SK-N-SH treated with all-trans-retinoic acid at 6 μM for 48 hours (cell line): ENCODE results near the gene PTPRT.

Experiments
- ATAC-seq: fragments of 200-7000 bp; cut with Tn5 transposase; 3 replicates; pipeline ENCODE4 v1.9.1; 2020; ENCODE audit warnings: mild to moderate bottlenecking, moderate library complexity
- ARNTL ChIP-seq: fragments of 450-650 bp; formaldehyde crosslinking; IDR thresholded peaks from 2 replicates; pipeline ENCODE4 v1.5.0; 2020; ENCODE audit warnings: low read depth, mild to moderate bottlenecking, moderate library complexity, borderline replicate concordance
- BACH2 ChIP-seq: fragments of 250-450 bp; sonication (Bioruptor Pico); IDR thresholded peaks from 2 replicates; pipeline ENCODE4 v1.9.0; 2021; ENCODE audit warnings: mild to moderate bottlenecking, borderline replicate concordance
- CSDC2 ChIP-seq: fragments of 250-450 bp; sonication (Bioruptor Pico); IDR thresholded peaks from 2 replicates; pipeline ENCODE4 v1.5.0; 2020; ENCODE audit warnings: mild to moderate bottlenecking, moderate library complexity
- ESRRG ChIP-seq: fragments of 250-450 bp; sonication (Bioruptor Pico); IDR thresholded peaks from 2 replicates; pipeline ENCODE4 v1.6.1; 2021; ENCODE audit warnings: mild to moderate bottlenecking
- GLIS3 ChIP-seq: fragments of 250-450 bp; sonication (Bioruptor Pico); IDR thresholded peaks from 2 replicates; pipeline ENCODE4 v1.5.0; 2020; ENCODE audit warnings: mild to moderate bottlenecking, moderate library complexity
- OSR1 ChIP-seq: fragments of 250-450 bp; sonication (Bioruptor Pico); IDR thresholded peaks from 2 replicates; pipeline ENCODE4 v1.8.0; 2022; ENCODE audit warnings: moderate library complexity, mild to moderate bottlenecking, inconsistent platforms
- PPARA ChIP-seq: fragments of 250-450 bp; sonication (Bioruptor Pico); IDR thresholded peaks from 2 replicates; pipeline ENCODE4 v1.5.0; 2020; ENCODE audit warnings: mild to moderate bottlenecking, borderline replicate concordance
- RARB ChIP-seq: fragments of 250-450 bp; sonication (Bioruptor Pico); IDR thresholded peaks from 2 replicates; pipeline ENCODE4 v1.8.0; 2021; ENCODE audit warnings: mild to moderate bottlenecking, moderate library complexity
- SNAI2 ChIP-seq: fragments of 250-450 bp; sonication (Bioruptor Pico); IDR thresholded peaks from 2 replicates; pipeline ENCODE4 v1.5.0; 2020; ENCODE audit warnings: mild to moderate bottlenecking, moderate library complexity
- TCF4 ChIP-seq: fragments of 250-450 bp; sonication (Bioruptor Pico); IDR thresholded peaks from 2 replicates; pipeline ENCODE4 v1.8.0; 2021; ENCODE audit warnings: mild to moderate bottlenecking, moderate library complexity, borderline replicate concordance
- TOX ChIP-seq: fragments of 250-450 bp; sonication (Bioruptor Pico); IDR thresholded peaks from 2 replicates; pipeline ENCODE4 v1.8.0; 2021; ENCODE audit warnings: mild to moderate bottlenecking, moderate library complexity, borderline replicate concordance
- ZC3H10 ChIP-seq: fragments of 250-450 bp; sonication (Bioruptor Pico); IDR thresholded peaks from 2 replicates; pipeline ENCODE4 v1.5.1; 2021; ENCODE audit warnings: mild to moderate bottlenecking, moderate library complexity
- ZFP3 ChIP-seq: fragments of 250-450 bp; sonication (Bioruptor Pico); IDR thresholded peaks from 2 replicates; pipeline ENCODE4 v1.5.0; 2020; ENCODE audit warnings: mild to moderate bottlenecking, moderate library complexity
- ZFP30 ChIP-seq: fragments of 450-650 bp; formaldehyde crosslinking; IDR thresholded peaks from 2 replicates; pipeline ENCODE4 v1.5.0; 2022; ENCODE audit warnings: mild to moderate bottlenecking, moderate library complexity
- ZNF565 ChIP-seq: fragments of 450-650 bp; formaldehyde crosslinking; conservative IDR thresholded peaks from 2 replicates; pipeline ENCODE4 v1.5.0; 2020; ENCODE audit warnings: low read depth, mild to moderate bottlenecking, moderate library complexity
- ZNF70 ChIP-seq: fragments of 450-650 bp; formaldehyde crosslinking; IDR thresholded peaks from 2 replicates; pipeline ENCODE4 v1.5.0; 2020; ENCODE audit warnings: mild to moderate bottlenecking, moderate library complexity
- ZNF8 ChIP-seq: fragments of 450-650 bp; formaldehyde crosslinking; IDR thresholded peaks from 2 replicates; pipeline ENCODE4 v1.5.0; 2020; ENCODE audit warnings: mild to moderate bottlenecking, moderate library complexity
- TF ChIP-seq, protein P1 (sequence below): fragments of 250-450 bp; sonication (Bioruptor Pico); IDR thresholded peaks from 2 replicates; pipeline ENCODE4 v1.5.1; 2021; ENCODE audit warnings: mild to moderate bottlenecking, moderate library complexity
- TF ChIP-seq, protein P2 (sequence below): fragments of 250-450 bp; sonication (Bioruptor Pico); IDR thresholded peaks from 2 replicates; pipeline ENCODE4 v1.5.1; 2020; ENCODE audit warnings: low read depth, mild to moderate bottlenecking, moderate library complexity
- TF ChIP-seq, protein P3 (sequence below): fragments of 250-450 bp; sonication (Bioruptor Pico); IDR thresholded peaks from 2 replicates; pipeline ENCODE4 v1.8.0; 2020; ENCODE audit warnings: mild to moderate bottlenecking, moderate library complexity, borderline replicate concordance
- TF ChIP-seq, protein P4 (sequence below): fragments of 250-450 bp; sonication (Bioruptor Pico); IDR thresholded peaks from 2 replicates; pipeline ENCODE4 v1.8.0; 2021; ENCODE audit warnings: low read depth, mild to moderate bottlenecking, moderate library complexity, borderline replicate concordance
- TF ChIP-seq, protein P5 (sequence below): fragments of 250-450 bp; sonication (Bioruptor Pico); IDR thresholded peaks from 2 replicates; pipeline ENCODE4 v1.5.0; 2020; ENCODE audit warnings: mild to moderate bottlenecking, moderate library complexity

The PTPRT gene

DNA sequence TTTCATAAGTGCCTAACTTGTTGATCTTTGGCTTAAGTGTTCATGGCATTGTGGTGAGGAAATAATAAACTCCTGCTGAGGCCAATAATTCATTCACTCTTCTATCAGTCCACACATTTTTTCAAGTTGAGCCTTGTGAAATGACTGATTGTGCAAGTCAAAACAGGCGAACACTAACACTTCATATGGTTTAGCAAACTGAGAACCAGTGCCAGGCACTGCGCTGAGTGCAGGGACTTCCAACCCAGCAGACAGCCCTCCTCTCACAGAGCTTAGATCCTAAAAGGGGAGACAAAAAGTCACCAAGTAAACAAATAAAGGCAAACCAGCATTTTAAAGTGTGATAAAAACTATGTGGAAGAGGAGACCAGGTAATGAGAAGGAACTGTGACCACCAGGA lies 435.0 kb downstream of the PTPRT start:
- no peak for TF ChIP-seq GLIS3
- no peak for TF ChIP-seq ARNTL
- TF ChIP-seq ZC3H10: no peak
- TF ChIP-seq, protein P1, sequence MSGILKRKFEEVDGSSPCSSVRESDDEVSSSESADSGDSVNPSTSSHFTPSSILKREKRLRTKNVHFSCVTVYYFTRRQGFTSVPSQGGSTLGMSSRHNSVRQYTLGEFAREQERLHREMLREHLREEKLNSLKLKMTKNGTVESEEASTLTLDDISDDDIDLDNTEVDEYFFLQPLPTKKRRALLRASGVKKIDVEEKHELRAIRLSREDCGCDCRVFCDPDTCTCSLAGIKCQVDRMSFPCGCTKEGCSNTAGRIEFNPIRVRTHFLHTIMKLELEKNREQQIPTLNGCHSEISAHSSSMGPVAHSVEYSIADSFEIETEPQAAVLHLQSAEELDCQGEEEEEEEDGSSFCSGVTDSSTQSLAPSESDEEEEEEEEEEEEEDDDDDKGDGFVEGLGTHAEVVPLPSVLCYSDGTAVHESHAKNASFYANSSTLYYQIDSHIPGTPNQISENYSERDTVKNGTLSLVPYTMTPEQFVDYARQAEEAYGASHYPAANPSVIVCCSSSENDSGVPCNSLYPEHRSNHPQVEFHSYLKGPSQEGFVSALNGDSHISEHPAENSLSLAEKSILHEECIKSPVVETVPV: no peak
- TF ChIP-seq ZNF565: no peak
- TF ChIP-seq, protein P2, sequence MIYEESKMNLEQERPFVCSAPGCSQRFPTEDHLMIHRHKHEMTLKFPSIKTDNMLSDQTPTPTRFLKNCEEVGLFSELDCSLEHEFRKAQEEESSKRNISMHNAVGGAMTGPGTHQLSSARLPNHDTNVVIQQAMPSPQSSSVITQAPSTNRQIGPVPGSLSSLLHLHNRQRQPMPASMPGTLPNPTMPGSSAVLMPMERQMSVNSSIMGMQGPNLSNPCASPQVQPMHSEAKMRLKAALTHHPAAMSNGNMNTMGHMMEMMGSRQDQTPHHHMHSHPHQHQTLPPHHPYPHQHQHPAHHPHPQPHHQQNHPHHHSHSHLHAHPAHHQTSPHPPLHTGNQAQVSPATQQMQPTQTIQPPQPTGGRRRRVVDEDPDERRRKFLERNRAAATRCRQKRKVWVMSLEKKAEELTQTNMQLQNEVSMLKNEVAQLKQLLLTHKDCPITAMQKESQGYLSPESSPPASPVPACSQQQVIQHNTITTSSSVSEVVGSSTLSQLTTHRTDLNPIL (CRISPR knock-in tag): no peak
- no peak for TF ChIP-seq ZNF8 (CRISPR knock-in tag)
- TF ChIP-seq ZFP30 (CRISPR knock-in tag): no peak
- TF ChIP-seq, protein P3, sequence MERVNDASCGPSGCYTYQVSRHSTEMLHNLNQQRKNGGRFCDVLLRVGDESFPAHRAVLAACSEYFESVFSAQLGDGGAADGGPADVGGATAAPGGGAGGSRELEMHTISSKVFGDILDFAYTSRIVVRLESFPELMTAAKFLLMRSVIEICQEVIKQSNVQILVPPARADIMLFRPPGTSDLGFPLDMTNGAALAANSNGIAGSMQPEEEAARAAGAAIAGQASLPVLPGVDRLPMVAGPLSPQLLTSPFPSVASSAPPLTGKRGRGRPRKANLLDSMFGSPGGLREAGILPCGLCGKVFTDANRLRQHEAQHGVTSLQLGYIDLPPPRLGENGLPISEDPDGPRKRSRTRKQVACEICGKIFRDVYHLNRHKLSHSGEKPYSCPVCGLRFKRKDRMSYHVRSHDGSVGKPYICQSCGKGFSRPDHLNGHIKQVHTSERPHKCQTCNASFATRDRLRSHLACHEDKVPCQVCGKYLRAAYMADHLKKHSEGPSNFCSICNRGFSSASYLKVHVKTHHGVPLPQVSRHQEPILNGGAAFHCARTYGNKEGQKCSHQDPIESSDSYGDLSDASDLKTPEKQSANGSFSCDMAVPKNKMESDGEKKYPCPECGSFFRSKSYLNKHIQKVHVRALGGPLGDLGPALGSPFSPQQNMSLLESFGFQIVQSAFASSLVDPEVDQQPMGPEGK (CRISPR knock-in tag): no peak
- TF ChIP-seq OSR1: no peak
- no peak for TF ChIP-seq CSDC2 (CRISPR knock-in tag)
- TF ChIP-seq, protein P4, sequence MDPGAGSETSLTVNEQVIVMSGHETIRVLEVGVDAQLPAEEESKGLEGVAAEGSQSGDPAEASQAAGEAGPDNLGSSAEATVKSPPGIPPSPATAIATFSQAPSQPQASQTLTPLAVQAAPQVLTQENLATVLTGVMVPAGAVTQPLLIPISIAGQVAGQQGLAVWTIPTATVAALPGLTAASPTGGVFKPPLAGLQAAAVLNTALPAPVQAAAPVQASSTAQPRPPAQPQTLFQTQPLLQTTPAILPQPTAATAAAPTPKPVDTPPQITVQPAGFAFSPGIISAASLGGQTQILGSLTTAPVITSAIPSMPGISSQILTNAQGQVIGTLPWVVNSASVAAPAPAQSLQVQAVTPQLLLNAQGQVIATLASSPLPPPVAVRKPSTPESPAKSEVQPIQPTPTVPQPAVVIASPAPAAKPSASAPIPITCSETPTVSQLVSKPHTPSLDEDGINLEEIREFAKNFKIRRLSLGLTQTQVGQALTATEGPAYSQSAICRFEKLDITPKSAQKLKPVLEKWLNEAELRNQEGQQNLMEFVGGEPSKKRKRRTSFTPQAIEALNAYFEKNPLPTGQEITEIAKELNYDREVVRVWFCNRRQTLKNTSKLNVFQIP (CRISPR knock-in tag): no peak
- TF ChIP-seq ZFP3 (CRISPR knock-in tag): no peak
- no peak for TF ChIP-seq RARB (CRISPR knock-in tag)
- no peak for TF ChIP-seq TCF4
- no peak for TF ChIP-seq ESRRG (CRISPR knock-in tag)
- TF ChIP-seq ZNF70 (CRISPR knock-in tag): no peak
- TF ChIP-seq, protein P5, sequence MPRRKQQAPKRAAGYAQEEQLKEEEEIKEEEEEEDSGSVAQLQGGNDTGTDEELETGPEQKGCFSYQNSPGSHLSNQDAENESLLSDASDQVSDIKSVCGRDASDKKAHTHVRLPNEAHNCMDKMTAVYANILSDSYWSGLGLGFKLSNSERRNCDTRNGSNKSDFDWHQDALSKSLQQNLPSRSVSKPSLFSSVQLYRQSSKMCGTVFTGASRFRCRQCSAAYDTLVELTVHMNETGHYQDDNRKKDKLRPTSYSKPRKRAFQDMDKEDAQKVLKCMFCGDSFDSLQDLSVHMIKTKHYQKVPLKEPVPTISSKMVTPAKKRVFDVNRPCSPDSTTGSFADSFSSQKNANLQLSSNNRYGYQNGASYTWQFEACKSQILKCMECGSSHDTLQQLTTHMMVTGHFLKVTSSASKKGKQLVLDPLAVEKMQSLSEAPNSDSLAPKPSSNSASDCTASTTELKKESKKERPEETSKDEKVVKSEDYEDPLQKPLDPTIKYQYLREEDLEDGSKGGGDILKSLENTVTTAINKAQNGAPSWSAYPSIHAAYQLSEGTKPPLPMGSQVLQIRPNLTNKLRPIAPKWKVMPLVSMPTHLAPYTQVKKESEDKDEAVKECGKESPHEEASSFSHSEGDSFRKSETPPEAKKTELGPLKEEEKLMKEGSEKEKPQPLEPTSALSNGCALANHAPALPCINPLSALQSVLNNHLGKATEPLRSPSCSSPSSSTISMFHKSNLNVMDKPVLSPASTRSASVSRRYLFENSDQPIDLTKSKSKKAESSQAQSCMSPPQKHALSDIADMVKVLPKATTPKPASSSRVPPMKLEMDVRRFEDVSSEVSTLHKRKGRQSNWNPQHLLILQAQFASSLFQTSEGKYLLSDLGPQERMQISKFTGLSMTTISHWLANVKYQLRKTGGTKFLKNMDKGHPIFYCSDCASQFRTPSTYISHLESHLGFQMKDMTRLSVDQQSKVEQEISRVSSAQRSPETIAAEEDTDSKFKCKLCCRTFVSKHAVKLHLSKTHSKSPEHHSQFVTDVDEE (CRISPR knock-in tag): no peak
- no peak for TF ChIP-seq BACH2 (CRISPR knock-in tag)
- ATAC-seq: no peak

DNA sequence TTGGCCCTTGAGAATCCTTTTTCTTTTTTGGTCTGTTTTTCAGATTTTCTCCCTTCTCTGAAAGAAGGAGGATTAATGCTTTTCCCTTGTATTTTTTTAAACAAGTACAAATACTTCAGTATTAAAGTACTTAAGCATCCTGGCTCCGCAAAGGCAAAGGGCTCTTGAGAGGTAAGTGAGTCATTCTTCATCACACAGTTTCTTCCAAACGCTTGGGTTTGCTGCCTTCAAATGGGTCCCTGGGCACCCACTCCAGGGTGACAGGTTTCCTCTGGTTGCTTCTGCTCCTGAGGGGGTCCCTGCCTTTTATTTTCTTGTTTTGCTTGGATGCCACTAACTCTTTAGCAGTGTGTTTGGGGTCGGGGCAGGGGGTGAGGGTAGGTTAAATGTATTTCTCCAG lies 437.1 kb downstream of the PTPRT start:
- no peak for ATAC-seq

More for the DNA sequence above, 437.1 kb downstream of the PTPRT start:
- TF ChIP-seq, protein P1: no peak
- TF ChIP-seq, protein P5 (CRISPR knock-in tag): no peak
- TF ChIP-seq CSDC2 (CRISPR knock-in tag) (no peak), ZNF565 (no peak), SNAI2 (CRISPR knock-in tag) (no peak), GLIS3 (no peak), ZNF70 (CRISPR knock-in tag) (no peak), ZNF8 (CRISPR knock-in tag) (no peak), ZFP3 (CRISPR knock-in tag) (no peak), ESRRG (CRISPR knock-in tag) (no peak), TOX (CRISPR knock-in tag) (no peak), PPARA (no peak)
- TF ChIP-seq, protein P3 (CRISPR knock-in tag): no peak
- TF ChIP-seq, protein P4 (CRISPR knock-in tag): no peak
- TF ChIP-seq, all 23 proteins: peak for 0
